ENCODE data around the gene TMEM17.

GRCh38 chr2:62482558-62483352, 23.2 kb downstream of the TMEM17 start:
- TF ChIP-seq ZNF512 (CRISPR knock-in tag; IDR thresholded peaks at IDR 0.05) (no peak), ZBTB3 (CRISPR knock-in tag; IDR thresholded peaks at IDR 0.05; ENCODE audit: borderline replicate concordance, low read depth) (no peak), ZBTB21 (CRISPR knock-in tag; IDR thresholded peaks at IDR 0.05) (no peak), SKI (IDR thresholded peaks at IDR 0.05; ENCODE audit: partially characterized antibody) (no peak), POLR2AphosphoS5 (IDR thresholded peaks at IDR 0.05; ENCODE audit: low read depth, low read length) (no peak), RFX1 (IDR thresholded peaks at IDR 0.05) (no peak), KAT8 (CRISPR knock-in tag; IDR thresholded peaks at IDR 0.05) (no peak), ARNT (IDR thresholded peaks at IDR 0.05) (no peak), ZFP36L2 (CRISPR knock-in tag; IDR thresholded peaks at IDR 0.05) (no peak), DZIP1 (CRISPR knock-in tag; IDR thresholded peaks at IDR 0.05) (no peak), ZNF776 (CRISPR knock-in tag; IDR thresholded peaks at IDR 0.05) (no peak), NFRKB (IDR thresholded peaks at IDR 0.05) (no peak), SRSF1 (optimal IDR thresholded peaks at IDR 0.05; ENCODE audit: low read depth, low read length) (no peak)
